CD14-positive monocyte (primary cell): ENCODE data around the gene CDKN1C. TPM values are rescaled to one million over a fixed set of nuclear protein-coding genes. Genes with fewer than 3 reads are reported as not detected.

ENCODE experiments used
- DNase-seq, 3 donors: peaks; one replicate each; pipeline ENCODE4 v3.0.0-alpha.2; 2011 to 2022
- H2AFZ ChIP-seq: 2 replicates; pipeline ENCODE4 v1.6.0; 2012; ENCODE audit warnings: mild to moderate bottlenecking, low read depth, low read length, inconsistent platforms; ENCODE audit not compliant: insufficient read depth, poor library complexity, severe bottlenecking
- H3K27ac ChIP-seq, 2 donors: 1 replicate in 1 of 2; 2 replicates in 1 of 2; pipeline ENCODE4 v1.5.1; 2012 to 2013; ENCODE audit warnings: low read length in 2 of 2, control low read depth in 1 of 2, inconsistent platforms in 1 of 2, low read depth in 1 of 2, mild to moderate bottlenecking in 1 of 2
- H3K27me3 ChIP-seq, 2 donors: one replicate each; pipeline versions ENCODE4 v1.6.0 to v1.6.1; 2011 to 2013; ENCODE audit warnings: low read length in 2 of 2; ENCODE audit not compliant: control insufficient read depth in 2 of 2, insufficient read depth in 2 of 2
- H3K36me3 ChIP-seq, 2 donors: replicated peaks in 1 of 2; 1 replicate in 1 of 2; 2 replicates in 1 of 2; pipeline versions ENCODE4 v1.5.1 to v1.6.1; 2012 to 2013; ENCODE audit warnings: low read length in 2 of 2, control low read depth in 1 of 2, inconsistent platforms in 1 of 2, mild to moderate bottlenecking in 1 of 2; ENCODE audit not compliant: insufficient read depth in 2 of 2, control insufficient read depth in 1 of 2
- H3K4me1 ChIP-seq, 2 donors: 1 replicate in 1 of 2; 2 replicates in 1 of 2; pipeline versions ENCODE4 v1.5.1 to v1.6.1; 2012 to 2013; ENCODE audit warnings: low read length in 2 of 2, control low read depth in 1 of 2, inconsistent platforms in 1 of 2, mild to moderate bottlenecking in 1 of 2, moderate library complexity in 1 of 2; ENCODE audit not compliant: insufficient read depth in 2 of 2, control insufficient read depth in 1 of 2
- H3K4me2 ChIP-seq: replicated peaks from 2 replicates; pipeline ENCODE3; 2012; ENCODE audit warnings: low read length, moderate library complexity, mild to moderate bottlenecking; ENCODE audit not compliant: poor library complexity, severe bottlenecking; ENCODE audit errors: extremely low read depth
- H3K4me3 ChIP-seq, 3 experiments: fragments of 200-600 bp in 1 of 3; sonication (generic) in 1 of 3; replicated peaks in 1 of 3; 1 replicate in 2 of 3; 2 replicates in 1 of 3; pipeline ENCODE4 v1.5.1; 2011 to 2013; ENCODE audit warnings: low read length in 3 of 3, mild to moderate bottlenecking in 3 of 3, control low read depth in 2 of 3, low read depth in 2 of 3, inconsistent platforms in 1 of 3, moderate library complexity in 1 of 3
- H3K79me2 ChIP-seq: 2 replicates; pipeline ENCODE4 v1.6.0; 2012; ENCODE audit warnings: mild to moderate bottlenecking, control low read depth, inconsistent platforms, low read length, moderate library complexity; ENCODE audit not compliant: insufficient read depth
- H3K9ac ChIP-seq: 2 replicates; pipeline ENCODE4 v1.6.0; 2017; ENCODE audit warnings: low read length, mild to moderate bottlenecking; ENCODE audit not compliant: insufficient read depth, poor library complexity, severe bottlenecking
- H3K9me3 ChIP-seq, 2 donors: replicated peaks in 1 of 2; 1 replicate in 1 of 2; 2 replicates in 1 of 2; pipeline versions ENCODE4 v1.5.1 to v1.6.1; 2012 to 2013; ENCODE audit warnings: low read length in 2 of 2, control low read depth in 1 of 2; ENCODE audit not compliant: control insufficient read depth in 1 of 2, insufficient read depth in 1 of 2
- H4K20me1 ChIP-seq: 2 replicates; pipeline ENCODE4 v1.6.0; 2012; ENCODE audit warnings: mild to moderate bottlenecking, low read length, control low read depth, moderate library complexity; ENCODE audit not compliant: insufficient read depth
- H3K27ac Mint-ChIP-seq, 7 donors: one replicate each; pipeline ENCODE4 v1.8.0; 2020; ENCODE audit warnings: mild to moderate bottlenecking in 7 of 7, mixed read lengths in 7 of 7, moderate library complexity in 6 of 7, inconsistent platforms in 2 of 7
- H3K27me3 Mint-ChIP-seq, 3 donors: one replicate each; pipeline ENCODE4 v1.8.0; 2021 to 2022; ENCODE audit warnings: low read depth in 3 of 3, mild to moderate bottlenecking in 3 of 3, mixed read lengths in 3 of 3, moderate library complexity in 3 of 3, inconsistent platforms in 1 of 3
- H3K36me3 Mint-ChIP-seq, 2 donors: one replicate each; pipeline ENCODE4 v1.8.0; 2020; ENCODE audit warnings: mixed read lengths in 2 of 2, inconsistent platforms in 1 of 2, mild to moderate bottlenecking in 1 of 2
- H3K4me1 Mint-ChIP-seq: one replicate; pipeline ENCODE4 v1.8.0; 2020; ENCODE audit warnings: mild to moderate bottlenecking, mixed read lengths
- H3K4me3 Mint-ChIP-seq, 2 donors: one replicate each; pipeline ENCODE4 v1.8.0; 2020; ENCODE audit warnings: mild to moderate bottlenecking in 2 of 2, mixed read lengths in 2 of 2, moderate library complexity in 1 of 2
- H3K9me3 Mint-ChIP-seq, 7 donors: one replicate each; pipeline ENCODE4 v1.8.0; 2020 to 2022; ENCODE audit warnings: mixed read lengths in 7 of 7, mild to moderate bottlenecking in 6 of 7, moderate library complexity in 6 of 7, inconsistent platforms in 2 of 7
- CTCF ChIP-seq: fragments of 200-600 bp; IDR thresholded peaks from one replicate; pipeline ENCODE4 v1.8.0; 2022; ENCODE audit warnings: antibody characterized with exemption, mild to moderate bottlenecking
- WGBS: methylation state at CpG from one replicate; pipeline ENCODE4 v1.1.5; 2013; ENCODE audit warnings: missing lambda C conversion rate; ENCODE audit not compliant: insufficient coverage; 5-methylcytosine and 5-hydroxymethylcytosine counted together
- intact Hi-C, 2 donors: fragments of 100-400 bp; cut with micrococcal nuclease; formaldehyde crosslinking; loops; one replicate each; pipeline versions ENCODE4 v1.15.0 to v1.15.1; 2023
- polyA plus RNA-seq, 3 donors: library from polyadenylated mRNA; depleted of rRNA in 1 of 3; unstranded in 2 of 3; stranded (reverse) in 1 of 3; fragments of 300-500 nt in 2 of 3; fragments of >200 nt in 1 of 3; fragmentation: Illumina TruSeq in 2 of 3; gene quantifications; 1 replicate in 2 of 3; 2 replicates in 1 of 3; pipeline ENCODE4 v1.2.3, GENCODE V29; 2012 to 2021

Gene CDKN1C
- polyA plus RNA-seq, 3 donors, result 3.2 to 36.4 (median 4.7) TPM

GRCh38 chr11:2865922-2866577 lies 19.5 kb downstream of the CDKN1C start:
- peaks cover 2 to 8% of the 10 kb centered on the region in 2 donors for H3K36me3 Mint-ChIP-seq
- 99% methylated on average over 8 of the region's 11 CpGs for WGBS

GRCh38 chr11:2864901-2865300 lies 20.7 kb downstream of the CDKN1C start:
- H3K9me3 ChIP-seq, result peaks cover 0 to 5% of the 10 kb centered on the region in 2 donors

More at GRCh38 chr11:2865922-2866577, 19.5 kb downstream of the CDKN1C start:
- H3K4me3 Mint-ChIP-seq, result no peak overlapping the region
- H4K20me1 ChIP-seq, result no peaks in the 10 kb centered on the region
- H3K9me3 Mint-ChIP-seq, result peaks cover 1 to 18% (median 6%) of the 10 kb centered on the region in 7 donors
- intact Hi-C loops, result no loop called here
- peaks cover 0 to 5% of the 10 kb centered on the region in 2 donors for H3K9me3 ChIP-seq
- H3K4me3 ChIP-seq, result no peak overlapping the region
- peaks cover 34 to 69% of the 10 kb centered on the region in 2 donors for H3K27me3 ChIP-seq
- H3K36me3 ChIP-seq, result no peaks in the 10 kb centered on the region
- no peak for TF ChIP-seq CTCF
- DNase-seq, result no peak
- no peak overlapping the region for H3K27ac ChIP-seq
- no peak overlapping the region for H2AFZ ChIP-seq
- no peaks in the 10 kb centered on the region for H3K79me2 ChIP-seq
- no peak overlapping the region for H3K9ac ChIP-seq
- H3K4me1 ChIP-seq, result peaks cover 5 to 24% of the 10 kb centered on the region in 2 donors
- H3K4me2 ChIP-seq, result no peak overlapping the region
- H3K4me1 Mint-ChIP-seq, result peaks cover 12% of the 10 kb centered on the region
- H3K27ac Mint-ChIP-seq, result no peak overlapping the region
- H3K27me3 Mint-ChIP-seq, result peaks cover 66 to 85% (median 73%) of the 10 kb centered on the region in 3 donors

More at GRCh38 chr11:2864901-2865300, 20.7 kb downstream of the CDKN1C start:
- Mint-ChIP-seq H3K4me1 (peaks cover 14% of the 10 kb centered on the region), H3K27me3 (peaks cover 62 to 82% (median 71%) of the 10 kb centered on the region in 3 donors), H3K36me3 (peaks cover 2 to 8% of the 10 kb centered on the region in 2 donors), H3K27ac (no peak overlapping the region), H3K9me3 (peaks cover 1 to 18% (median 6%) of the 10 kb centered on the region in 7 donors), H3K4me3 (peak overlapping the region in 1 of 2 donors; percentile 46)
- H2AFZ ChIP-seq, result no peak overlapping the region
- H3K79me2 ChIP-seq, result no peaks in the 10 kb centered on the region
- H3K27ac ChIP-seq, result no peak overlapping the region
- H3K4me3 ChIP-seq, result no peak overlapping the region
- no peak for TF ChIP-seq CTCF
- no peak for DNase-seq
- H3K27me3 ChIP-seq, result peaks cover 22 to 68% of the 10 kb centered on the region in 2 donors
- no peak overlapping the region for H3K4me2 ChIP-seq
- H4K20me1 ChIP-seq, result no peaks in the 10 kb centered on the region
- H3K36me3 ChIP-seq, result no peaks in the 10 kb centered on the region
- peaks cover 5 to 24% of the 10 kb centered on the region in 2 donors for H3K4me1 ChIP-seq
- 94% methylated on average over 6 of the region's 10 CpGs for WGBS
- intact Hi-C loops, result no loop called here
- H3K9ac ChIP-seq, result no peak overlapping the region
